ENCODE measurements around the gene INSM1.

The INSM1 gene

DNA sequence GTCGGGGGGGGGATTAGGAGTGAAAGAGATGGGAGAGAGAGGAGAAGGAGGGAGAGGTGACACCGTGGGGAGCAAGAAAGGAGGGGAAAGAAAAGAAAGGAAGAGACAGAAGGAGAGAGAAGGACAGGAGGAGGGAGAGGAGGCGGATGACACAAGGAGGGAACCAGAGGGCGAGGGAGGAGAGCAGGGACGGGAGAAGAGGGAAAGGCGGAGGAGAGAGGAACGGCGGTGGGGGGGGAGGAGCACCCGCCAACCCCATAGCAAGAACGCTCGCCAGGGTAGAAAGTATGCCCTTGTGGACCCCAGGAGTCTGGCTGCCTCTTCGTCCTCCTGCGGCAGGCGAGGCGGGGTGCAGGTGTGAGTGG, 4.5 kb upstream of the INSM1 start:
- no peak for DNase-seq

DNA sequence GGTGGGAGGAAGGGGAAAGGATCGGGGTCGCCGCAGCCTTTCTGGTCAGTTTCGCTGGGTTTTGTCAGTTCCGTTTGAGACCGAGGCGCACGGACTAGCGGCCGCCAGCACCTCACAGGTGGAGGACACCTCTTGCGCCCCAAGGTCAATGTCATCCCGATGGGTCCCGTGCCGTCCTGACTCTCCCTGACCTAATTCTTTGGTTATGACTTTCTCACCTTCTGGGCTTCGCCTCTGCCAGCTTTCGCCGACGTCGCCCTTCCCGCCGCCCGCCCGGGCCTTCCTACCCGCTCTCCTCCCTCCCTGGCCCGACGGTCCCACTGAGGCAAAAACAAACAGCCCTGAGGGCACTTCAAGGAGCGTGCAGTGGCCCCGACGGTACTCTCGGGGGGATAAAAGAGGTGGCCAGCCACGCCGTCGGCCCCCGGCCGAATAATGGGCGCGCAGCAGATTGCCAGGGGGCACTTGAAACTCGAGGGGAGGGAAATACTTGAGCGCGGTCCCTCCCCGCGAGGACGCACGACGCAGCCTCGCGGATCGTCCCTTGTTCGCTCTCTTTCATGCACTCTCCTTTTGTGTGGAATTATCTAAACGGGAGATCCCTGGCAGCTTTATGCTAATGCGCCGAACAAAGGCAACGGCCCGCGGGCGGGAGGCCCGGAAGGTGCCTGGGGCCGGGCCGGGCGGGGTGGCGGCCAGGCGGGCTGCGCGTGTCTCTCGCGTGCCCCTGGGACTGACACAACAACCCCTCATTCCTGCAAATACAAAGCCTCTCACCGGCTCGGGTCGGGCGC, 3.9 kb upstream of the INSM1 start:
- DNase-seq, result no peak

DNA sequence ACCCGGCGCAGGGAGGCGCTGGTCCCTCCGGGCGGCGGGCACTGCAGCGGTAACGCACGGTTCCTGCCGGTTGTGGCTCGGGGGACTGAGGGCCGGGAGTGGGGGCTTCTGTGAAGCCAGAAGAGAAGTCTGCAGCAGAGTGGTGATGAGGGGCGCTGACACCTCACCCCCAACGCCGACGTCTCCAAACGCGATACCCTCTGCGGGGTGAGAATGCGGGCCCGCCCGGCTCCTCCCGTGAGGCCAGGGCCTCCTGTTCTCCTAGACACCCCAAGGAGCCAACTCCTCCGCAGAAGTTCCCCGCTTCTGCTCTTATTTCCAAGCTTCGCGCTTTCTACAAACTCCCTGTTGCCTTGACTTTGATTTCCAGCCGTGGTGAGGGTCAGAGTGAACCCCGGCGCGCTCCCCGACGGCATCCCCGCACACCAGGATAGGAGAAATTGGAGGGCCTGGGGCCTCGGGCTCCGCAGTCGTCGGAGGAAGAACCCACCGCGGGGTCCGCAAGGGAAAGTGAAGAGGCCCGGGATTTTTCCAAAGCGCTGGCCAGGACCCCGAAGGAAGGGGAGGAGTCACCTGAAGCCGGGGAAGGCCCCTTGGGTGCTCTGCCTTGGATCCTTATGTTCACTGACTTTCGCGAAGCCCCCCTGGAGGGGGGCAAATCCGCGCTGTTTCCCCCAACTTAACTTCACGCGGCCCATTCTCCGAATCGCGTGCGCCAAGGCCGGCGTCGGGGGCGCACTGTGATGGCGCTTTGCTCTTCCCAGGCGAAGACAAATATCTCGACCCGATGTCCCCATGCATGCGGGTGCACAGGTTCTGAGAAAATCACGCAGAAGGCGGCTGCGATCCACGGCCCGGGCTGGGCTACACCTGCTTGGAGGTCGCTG, 3.1 kb upstream of the INSM1 start:
- no peak for DNase-seq

DNA sequence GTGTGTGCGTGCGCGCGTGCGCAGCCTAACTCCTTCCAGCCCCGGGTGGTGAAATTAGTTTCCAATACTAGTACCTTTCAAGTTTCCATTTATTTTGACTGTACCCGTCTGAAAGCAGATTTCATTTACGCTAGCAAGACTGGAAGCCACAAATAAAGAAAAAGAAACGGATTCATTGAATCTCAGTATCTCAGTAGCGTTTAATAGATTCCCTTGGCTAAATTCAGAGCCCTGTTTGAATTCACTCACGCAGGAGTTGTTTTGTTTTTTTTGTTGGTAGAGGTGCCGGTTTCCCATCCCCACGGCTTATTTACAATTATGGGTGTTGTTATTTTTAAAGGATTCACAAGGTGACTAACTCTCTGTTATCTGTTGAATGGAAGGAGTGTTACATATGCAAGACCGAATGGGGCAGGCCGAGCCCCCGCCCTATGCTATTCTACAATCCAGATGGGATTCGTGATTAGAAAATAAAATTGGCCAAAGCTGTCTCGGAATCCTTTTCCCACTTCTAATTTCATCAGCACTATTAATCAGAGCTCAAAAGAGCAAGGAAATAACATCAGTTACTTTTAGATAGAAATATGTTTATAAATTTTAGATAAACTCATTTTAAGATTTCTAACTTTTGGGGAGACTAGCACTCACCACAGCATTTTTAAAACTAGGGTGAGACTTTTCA, 2.3 kb upstream of the INSM1 start:
- DNase-seq, result no peak

DNA sequence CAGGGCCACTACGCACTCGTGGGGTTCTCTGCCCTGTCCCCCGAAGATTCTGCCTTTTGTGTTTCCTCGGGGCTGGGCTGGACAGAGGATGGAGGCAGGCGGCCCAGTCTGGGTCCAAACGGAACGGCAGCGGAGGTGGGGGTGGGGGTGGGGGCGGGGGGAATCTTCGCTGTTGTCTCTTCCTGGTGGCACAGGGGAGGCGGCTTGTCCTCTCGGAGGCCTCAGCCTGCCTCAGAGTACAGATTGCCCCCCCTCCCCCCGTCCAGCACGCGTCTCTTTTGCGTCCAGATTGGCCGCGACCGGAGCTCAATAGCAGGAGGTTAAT, 1.4 kb upstream of the INSM1 start:
- DNase-seq, result no peak

DNA sequence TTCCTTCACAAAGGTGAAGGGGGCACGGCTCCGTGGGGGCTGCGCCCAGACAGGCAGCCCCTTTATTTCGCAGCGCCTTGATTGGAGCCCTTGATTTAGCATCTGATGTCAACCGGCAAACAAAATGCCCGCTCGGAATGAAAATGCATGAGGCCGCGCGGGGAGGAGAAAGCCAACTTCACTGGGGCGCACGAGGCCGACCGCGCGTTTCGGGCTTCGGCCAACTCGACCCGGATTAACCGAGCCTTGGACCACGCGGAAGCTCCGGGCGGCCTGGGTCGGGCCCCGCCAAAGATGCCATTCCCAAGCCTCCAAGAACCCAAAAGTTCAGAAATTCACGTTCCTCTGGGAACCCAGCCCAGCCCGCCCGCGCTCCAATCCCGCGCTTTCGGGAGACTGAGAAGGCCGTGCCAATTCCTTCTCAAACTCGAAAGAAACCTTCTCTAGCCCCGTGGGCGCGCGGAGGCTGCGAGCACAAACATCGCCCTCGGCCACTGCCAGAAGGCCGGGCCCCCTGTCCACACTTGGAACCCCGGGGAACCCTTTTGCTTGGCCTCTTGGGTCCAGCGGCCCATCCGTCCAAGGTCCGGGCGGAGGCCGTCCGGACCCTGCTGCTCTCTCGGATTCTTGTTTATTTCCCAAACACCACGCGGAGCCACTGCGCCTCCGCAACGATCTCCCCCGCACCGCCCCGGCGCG, 879 bp upstream of the INSM1 start:
- no peak for DNase-seq

DNA sequence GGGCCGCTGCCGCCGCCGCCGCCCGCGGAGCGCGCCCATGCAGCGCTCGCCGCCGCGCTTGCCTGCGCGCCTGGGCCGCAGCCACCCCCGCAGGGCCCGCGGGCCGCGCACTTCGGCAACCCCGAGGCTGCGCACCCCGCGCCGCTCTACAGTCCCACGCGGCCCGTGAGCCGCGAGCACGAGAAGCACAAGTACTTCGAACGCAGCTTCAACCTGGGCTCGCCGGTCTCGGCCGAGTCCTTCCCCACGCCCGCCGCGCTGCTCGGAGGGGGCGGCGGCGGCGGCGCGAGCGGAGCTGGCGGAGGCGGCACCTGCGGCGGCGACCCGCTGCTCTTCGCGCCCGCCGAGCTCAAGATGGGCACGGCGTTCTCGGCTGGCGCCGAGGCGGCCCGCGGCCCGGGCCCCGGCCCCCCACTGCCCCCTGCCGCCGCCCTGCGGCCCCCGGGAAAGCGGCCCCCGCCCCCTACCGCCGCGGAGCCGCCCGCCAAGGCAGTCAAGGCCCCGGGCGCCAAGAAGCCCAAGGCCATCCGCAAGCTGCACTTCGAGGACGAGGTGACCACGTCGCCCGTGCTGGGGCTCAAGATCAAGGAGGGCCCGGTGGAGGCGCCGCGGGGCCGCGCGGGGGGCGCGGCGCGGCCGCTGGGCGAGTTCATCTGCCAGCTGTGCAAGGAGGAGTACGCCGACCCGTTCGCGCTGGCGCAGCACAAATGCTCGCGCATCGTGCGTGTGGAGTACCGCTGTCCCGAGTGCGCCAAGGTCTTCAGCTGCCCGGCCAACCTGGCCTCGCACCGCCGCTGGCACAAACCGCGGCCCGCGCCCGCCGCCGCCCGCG, 730 bp downstream of the INSM1 start:
- DNase-seq, result no peak

DNA sequence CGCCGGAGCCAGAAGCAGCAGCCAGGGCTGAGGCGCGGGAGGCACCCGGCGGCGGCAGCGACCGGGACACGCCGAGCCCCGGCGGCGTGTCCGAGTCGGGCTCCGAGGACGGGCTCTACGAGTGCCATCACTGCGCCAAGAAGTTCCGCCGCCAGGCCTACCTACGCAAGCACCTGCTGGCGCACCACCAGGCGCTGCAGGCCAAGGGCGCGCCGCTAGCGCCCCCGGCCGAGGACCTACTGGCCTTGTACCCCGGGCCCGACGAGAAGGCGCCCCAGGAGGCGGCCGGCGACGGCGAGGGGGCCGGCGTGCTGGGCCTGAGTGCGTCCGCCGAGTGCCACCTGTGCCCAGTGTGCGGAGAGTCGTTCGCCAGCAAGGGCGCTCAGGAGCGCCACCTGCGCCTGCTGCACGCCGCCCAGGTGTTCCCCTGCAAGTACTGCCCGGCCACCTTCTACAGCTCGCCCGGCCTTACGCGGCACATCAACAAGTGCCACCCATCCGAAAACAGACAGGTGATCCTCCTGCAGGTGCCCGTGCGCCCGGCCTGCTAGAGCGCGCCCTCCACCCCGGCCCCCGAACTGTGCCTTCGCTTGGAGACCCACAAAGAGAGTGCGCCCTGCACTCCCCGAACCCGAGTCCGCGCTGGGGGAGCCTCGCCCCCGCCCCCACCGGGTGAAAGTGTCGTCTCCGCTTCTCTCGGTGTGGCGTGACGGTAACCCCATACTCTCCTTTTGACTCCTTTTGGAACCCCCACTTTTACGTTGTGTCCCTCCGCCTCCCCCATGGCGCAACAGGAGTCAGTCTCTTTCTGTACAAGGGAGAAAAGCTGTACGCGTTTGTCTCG, 1.6 kb downstream of the INSM1 start:
- DNase-seq, result no peak

DNA sequence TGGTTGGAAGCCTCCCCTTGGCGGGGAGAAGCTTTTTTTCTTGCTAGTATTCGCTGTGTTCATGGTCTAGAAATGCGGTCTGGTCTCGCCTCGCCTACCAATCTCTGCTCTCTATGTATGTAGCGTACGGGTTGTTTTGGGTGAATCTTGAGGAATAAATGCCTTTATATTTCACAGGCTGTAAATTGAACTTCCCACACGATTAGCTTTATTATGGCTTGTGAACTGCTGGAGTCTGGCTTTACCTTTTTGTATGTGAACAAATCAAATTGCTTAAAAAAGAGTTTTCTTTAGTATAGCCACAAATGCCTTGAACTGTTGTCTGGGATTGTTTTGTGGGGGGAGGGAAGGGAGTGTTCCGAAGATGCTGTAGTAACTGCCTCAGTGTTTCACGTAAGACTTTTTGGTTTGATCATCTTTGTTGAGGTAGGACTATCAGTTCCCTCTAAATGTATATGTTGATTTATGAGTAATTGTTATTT, 2.2 kb downstream of the INSM1 start:
- DNase-seq, result no peak

DNA sequence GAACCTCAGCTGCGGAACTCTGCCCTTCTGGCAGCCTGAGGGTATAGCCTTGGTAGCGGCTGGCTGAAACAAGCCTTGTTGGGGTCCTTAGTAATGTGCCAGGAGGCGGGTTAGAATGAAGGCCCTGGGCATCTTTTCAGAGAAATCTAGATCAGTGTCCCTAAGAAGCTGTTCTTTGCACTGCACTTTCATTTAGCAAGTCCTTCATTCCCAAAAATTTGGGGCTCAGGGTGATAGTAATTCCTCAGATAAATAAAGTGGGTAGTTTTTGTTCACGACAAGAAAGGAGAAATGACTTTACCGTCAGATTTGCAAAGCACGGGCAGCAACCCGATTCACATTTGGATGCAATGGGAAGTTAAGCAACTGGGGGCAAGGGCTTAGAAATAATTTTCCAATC, 3.2 kb downstream of the INSM1 start:
- DNase-seq, result no peak

DNA sequence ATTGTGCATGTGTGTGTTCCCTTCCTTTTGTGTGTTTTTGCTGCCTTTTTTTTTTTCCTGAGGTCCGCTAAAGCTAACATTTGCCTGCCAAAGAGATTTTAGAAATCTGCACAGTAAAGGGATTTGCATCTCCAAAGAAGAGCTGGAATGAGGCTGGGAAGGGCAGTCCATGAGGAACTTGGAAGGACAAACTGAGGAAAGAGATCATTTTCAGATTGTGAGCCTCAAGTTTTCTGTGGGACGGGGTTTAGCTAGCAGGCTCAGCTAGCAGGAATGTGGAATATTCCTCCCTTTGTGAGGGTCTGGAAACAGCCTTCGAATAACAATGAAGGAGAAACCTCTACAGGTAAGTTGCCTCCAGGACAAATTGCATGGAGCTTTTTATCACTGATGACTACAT, 3.8 kb downstream of the INSM1 start:
- no peak for DNase-seq

DNA sequence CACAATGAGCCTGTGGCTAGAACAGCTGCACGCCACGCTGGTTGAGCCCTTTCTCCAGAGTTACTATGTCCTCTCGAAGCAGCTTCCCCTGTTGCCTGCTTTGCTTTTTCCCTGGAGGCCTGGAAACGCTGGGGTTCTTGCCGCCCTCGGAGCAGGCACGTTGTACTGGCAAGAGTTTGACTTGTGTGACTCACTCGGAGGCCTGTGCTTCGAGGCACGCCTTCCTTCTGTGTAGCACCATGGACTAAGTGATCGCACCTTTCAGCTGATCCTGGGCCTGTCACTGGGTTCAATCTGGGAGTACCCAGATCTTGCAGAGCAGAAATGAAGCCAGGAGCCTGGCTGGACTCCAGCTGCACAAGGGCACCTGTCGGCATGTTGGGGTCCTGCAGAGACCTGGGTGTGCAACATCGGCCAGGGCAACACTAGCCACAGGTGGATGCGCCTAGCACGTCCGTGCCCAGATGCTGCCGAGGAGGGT, 5.2 kb downstream of the INSM1 start:
- DNase-seq, result no peak

DNA sequence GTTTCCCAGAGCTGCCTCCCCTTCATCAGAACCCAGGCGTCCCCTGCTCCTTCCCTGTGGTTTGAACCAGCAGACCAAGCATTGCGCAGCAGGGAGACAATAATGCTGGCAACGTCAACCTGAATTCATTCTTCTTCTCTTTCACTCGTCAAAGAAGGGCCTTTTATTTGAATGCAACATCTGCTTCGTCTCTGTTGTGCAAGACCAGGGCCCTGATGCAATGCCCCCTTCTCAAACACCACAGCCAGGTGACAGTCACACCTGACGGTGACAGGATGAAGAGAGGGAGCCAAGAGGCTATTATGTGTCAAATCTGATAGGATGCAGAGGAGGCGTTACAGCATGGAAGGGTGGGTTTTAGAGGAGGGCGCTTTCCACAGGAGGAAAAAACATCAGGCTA, 8.0 kb downstream of the INSM1 start:
- no peak for DNase-seq

DNA sequence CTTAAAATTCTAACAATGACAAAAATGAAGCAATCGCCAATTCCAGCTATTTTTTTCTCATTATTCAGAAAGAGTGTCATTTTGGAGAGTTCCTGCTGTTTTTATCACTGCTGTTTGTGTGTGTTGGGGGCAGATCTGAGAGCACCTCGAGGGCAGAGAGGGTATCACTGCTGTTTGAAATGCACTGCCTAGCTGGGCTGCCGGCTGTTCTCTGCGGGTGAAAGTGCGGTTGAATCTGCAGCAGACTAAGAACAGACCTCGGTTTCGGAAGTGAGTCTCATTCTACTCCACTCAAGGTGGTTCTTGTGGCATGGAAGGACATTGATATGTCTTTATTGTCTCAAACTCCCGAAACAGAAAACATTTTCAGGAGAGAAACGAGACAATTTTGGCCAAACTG, 18.3 kb downstream of the INSM1 start:
- DNase-seq, result no peak

DNA sequence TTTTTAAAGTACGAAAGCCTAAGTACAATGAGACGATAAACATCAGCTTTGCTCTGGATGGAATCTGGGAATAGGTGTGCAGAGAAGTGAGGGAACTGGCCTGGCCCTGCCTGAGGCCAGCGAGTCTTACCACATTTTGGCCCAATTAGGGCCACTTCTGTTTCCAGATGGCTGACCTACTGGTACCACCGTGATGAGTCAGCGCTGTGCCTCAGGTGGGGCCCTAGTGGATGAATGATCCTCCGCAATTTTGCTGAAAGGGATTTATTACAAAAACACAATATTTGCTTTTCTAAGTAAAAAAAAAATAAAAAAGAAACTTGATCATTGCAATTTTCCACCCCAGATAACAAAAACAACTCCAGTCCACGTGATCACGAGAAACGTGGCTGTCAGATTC, 22.5 kb downstream of the INSM1 start:
- no peak for DNase-seq

DNA sequence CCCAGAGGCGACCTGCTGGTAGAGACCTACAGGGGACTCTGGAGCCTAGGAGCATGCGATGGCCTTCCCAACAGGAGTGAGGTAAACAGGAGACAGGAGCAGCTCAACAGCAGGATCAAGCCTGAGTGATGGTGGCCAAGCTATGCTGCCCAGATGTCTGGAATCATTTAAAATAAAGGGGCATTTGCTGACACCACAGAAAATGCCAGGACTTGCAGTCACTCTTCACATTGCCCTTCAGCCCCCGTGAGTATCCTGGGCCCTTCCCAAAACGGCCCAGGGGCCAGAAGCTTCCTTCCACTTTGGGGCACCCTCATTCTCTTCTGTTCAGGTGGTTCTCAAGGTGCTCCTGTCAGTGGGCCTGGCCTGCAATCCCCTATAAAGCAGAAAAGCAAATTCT, 23.2 kb downstream of the INSM1 start:
- no peak for DNase-seq

DNA sequence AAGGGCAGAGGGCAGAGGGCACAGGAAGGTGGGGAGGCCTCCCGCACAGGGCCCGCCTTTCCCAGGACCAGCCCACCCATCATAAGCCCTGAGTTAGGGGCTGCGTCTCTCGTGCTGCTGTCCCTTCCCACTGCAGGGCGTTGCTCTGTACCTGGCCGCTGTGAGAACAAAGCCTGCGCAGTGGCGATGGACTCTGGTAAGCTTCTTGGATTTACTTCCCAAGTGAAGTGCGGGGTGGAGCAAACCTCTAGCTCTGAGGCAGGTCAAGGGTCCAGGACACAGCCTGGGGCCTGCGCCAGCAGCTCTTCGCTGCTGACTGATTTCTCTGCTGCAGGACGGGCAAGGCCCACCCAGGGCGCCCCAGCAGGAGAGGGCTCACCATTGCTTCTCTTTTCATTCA, 23.9 kb downstream of the INSM1 start:
- DNase-seq, result no peak

DNA sequence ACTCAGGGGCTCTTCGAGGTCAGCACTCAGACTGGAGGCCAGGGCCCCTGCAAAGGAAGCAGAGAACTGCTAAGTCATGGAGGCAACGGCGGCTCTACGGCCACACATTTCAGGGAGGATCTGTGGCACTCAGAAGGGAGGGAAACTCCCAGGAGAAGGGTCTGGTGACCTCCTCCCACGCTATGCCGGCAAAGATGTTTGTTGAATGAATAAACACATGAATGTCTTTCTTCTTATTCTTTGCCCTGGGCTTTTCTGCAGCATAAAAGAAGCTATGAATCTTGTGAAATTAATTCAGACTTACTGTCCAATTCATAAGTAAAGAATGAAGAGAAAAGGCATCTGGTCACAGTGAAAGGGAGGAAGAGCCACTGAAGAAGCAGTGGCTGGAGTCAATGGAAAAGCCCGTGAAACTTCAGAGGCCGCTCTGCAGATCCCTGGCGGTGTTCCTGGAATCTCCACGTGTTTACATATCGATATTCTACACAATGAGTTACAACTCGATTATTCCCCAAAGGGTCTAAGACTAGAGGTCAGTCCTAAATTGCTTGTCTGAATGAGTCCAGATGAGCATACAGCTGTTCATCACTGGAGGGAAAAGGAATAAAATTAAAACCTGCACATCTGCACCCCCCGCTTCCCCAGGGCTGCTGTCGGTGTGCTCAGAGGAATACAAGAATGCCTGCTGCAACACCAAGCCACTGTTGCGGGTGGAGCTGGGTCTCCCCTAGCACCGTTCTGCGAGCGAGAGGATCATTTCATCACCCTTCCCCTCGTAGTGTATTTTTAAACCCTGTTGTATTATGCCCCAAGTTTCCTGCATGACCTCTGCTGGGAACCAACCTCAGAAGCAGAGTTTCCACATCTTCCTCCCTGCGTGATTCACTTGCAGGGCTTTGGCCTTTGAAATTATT, 25.6 kb downstream of the INSM1 start:
- no peak for DNase-seq

DNA sequence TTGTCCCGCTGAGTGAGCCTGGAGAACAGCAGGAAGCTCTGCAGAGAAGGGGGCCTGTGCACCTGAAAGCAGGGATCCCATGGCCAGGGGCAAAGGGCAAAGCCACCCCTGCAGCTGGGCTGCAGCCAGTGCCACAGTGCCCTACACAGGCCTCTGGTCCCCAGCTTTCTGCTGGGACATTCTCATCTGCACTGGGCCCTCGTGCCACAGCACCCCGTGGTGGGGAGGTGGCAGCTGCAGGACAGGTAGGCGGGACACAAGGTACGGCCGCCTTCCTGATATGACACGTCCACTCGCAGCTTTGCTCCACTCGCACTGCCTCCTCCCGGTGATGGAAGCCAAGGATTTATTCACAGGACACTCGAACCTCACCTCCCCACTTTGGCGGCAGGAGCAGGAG, 27.2 kb downstream of the INSM1 start:
- DNase-seq, result no peak
